SJSA1 (cell line): ENCODE results near the gene MIPEP. TPM values are rescaled to one million over a fixed set of nuclear protein-coding genes. Genes with fewer than 3 reads are reported as not detected.

Source experiments
- total RNA-seq: library from RNA; depleted of rRNA; stranded (reverse); fragments of >200 nt; shearing (Covaris generic); gene quantifications from 2 replicates; pipeline ENCODE4 v1.2.3, GENCODE V29; 2014; rRNA removed

MIPEP gene
- total RNA-seq, 1 experiment from 2014 or later: 6.1 TPM

Other genes with a start within 250 kb of the MIPEP start
- 0.08 TPM in 1 of 2 replicates, not detected in the other for gene C1QTNF9B, start 8.1 kb upstream of the MIPEP start, total RNA-seq